Subcutaneous preadipocyte (primary cell): ENCODE data around the gene MAGEA3. TPM values are rescaled to one million over a fixed set of nuclear protein-coding genes. Genes with fewer than 3 reads are reported as not detected.

ENCODE experiments used
- total RNA-seq: library from RNA; depleted of rRNA; stranded (reverse); fragments of >200 nt; gene quantifications from 2 replicates; pipeline ENCODE4 v1.2.3, GENCODE V29; 2012

MAGEA3 gene
- not detected in 2 replicates for total RNA-seq

GRCh38 chrX:152697952-152698931, at the start of gene MAGEA3:
MAGEA3 (plus strand) TSS chrX:152698794; CDS start chrX:152700833, 2,039 bp downstream.

GRCh38 chrX:152709173-152709572, 10.6 kb downstream of the MAGEA3 start, which contains the start of gene CSAG2:
CSAG2 (minus strand) TSS chrX:152709273; CDS start chrX:152709112, 161 bp downstream.

GRCh38 chrX:152713815-152714787, 15.5 kb downstream of the MAGEA3 start, which contains the start of gene MAGEA2B:
MAGEA2B (plus strand) TSS chrX:152714628; CDS start chrX:152717107, 2,479 bp downstream.

GRCh38 chrX:152733261-152733975, 34.8 kb downstream of the MAGEA3 start, which contains the start of the genes CSAG1 and MAGEA12:
CSAG1 (minus strand) TSS chrX:152733721; CDS start chrX:152732460, 1,261 bp downstream.
MAGEA12 (plus strand) TSS chrX:152733757; CDS start chrX:152736162, 2,405 bp downstream.

Other genes starting within 250 kb of the MAGEA3 start
- gene GABRA3, start 247.5 kb upstream of the MAGEA3 start, total RNA-seq = not detected in 2 replicates
- gene GABRQ, start 60.9 kb upstream of the MAGEA3 start, total RNA-seq = not detected in 2 replicates
- gene CSAG2, start 10.5 kb downstream of the MAGEA3 start, total RNA-seq = not detected in 2 replicates
- gene MAGEA2B, start 15.8 kb downstream of the MAGEA3 start, total RNA-seq = not detected in 2 replicates
- gene CSAG1, start 34.9 kb downstream of the MAGEA3 start, total RNA-seq = not detected in 2 replicates
- gene MAGEA12, start 35.0 kb downstream of the MAGEA3 start, total RNA-seq = not detected in 2 replicates
- not detected in 2 replicates for gene MAGEA2, start 55.0 kb downstream of the MAGEA3 start, total RNA-seq
- gene CSAG3, start 60.4 kb downstream of the MAGEA3 start, total RNA-seq = not detected in 2 replicates
- gene MAGEA6, start 70.9 kb downstream of the MAGEA3 start, total RNA-seq = not detected in 2 replicates
- 25.2 and 32.0 TPM in 2 replicates for gene CETN2, start 132.0 kb downstream of the MAGEA3 start, total RNA-seq
- gene NSDHL, start 132.3 kb downstream of the MAGEA3 start, total RNA-seq = 27.6 and 32.3 TPM in 2 replicates
- 1.1 and 1.4 TPM in 2 replicates for gene ZNF185, start 199.3 kb downstream of the MAGEA3 start, total RNA-seq